Measurements from ENCODE around the gene SNTG2. TPM values are rescaled to one million over a fixed set of nuclear protein-coding genes. Genes with fewer than 3 reads are reported as not detected.

Gene SNTG2
- total RNA-seq, 1 experiment from 2014 or later = 20.5 TPM

DNA sequence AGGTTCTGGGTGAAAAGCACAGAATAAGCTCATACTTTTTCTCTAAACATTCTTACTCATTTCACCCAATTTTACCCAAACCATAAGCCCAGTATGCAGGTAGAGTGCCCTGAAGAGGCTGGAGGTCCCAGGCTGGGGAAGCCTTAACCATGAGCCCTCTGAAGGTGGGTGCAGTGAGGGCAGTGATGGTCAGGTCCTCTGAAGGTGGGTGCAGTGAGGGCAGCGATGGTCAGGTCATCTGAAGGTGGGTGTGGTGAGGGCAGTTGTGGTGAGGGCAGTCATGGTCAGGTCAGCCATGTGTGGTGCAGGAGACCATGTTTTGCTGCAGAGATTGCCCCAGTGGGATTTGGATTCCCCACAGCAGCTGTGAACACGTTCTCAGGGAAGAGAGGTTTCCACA is 148.8 kb downstream of the SNTG2 start (continued):
- TF ChIP-seq, protein P1, sequence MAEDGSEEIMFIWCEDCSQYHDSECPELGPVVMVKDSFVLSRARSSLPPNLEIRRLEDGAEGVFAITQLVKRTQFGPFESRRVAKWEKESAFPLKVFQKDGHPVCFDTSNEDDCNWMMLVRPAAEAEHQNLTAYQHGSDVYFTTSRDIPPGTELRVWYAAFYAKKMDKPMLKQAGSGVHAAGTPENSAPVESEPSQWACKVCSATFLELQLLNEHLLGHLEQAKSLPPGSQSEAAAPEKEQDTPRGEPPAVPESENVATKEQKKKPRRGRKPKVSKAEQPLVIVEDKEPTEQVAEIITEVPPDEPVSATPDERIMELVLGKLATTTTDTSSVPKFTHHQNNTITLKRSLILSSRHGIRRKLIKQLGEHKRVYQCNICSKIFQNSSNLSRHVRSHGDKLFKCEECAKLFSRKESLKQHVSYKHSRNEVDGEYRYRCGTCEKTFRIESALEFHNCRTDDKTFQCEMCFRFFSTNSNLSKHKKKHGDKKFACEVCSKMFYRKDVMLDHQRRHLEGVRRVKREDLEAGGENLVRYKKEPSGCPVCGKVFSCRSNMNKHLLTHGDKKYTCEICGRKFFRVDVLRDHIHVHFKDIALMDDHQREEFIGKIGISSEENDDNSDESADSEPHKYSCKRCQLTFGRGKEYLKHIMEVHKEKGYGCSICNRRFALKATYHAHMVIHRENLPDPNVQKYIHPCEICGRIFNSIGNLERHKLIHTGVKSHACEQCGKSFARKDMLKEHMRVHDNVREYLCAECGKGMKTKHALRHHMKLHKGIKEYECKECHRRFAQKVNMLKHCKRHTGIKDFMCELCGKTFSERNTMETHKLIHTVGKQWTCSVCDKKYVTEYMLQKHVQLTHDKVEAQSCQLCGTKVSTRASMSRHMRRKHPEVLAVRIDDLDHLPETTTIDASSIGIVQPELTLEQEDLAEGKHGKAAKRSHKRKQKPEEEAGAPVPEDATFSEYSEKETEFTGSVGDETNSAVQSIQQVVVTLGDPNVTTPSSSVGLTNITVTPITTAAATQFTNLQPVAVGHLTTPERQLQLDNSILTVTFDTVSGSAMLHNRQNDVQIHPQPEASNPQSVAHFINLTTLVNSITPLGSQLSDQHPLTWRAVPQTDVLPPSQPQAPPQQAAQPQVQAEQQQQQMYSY (CRISPR knock-in tag; IDR thresholded peaks at IDR 0.05) = no peak
- TF ChIP-seq FOXP1 (CRISPR knock-in tag; IDR thresholded peaks at IDR 0.05; ENCODE audit: borderline replicate concordance) (no peak), OVOL2 (CRISPR knock-in tag; IDR thresholded peaks at IDR 0.05; ENCODE audit: borderline replicate concordance) (no peak)

DNA sequence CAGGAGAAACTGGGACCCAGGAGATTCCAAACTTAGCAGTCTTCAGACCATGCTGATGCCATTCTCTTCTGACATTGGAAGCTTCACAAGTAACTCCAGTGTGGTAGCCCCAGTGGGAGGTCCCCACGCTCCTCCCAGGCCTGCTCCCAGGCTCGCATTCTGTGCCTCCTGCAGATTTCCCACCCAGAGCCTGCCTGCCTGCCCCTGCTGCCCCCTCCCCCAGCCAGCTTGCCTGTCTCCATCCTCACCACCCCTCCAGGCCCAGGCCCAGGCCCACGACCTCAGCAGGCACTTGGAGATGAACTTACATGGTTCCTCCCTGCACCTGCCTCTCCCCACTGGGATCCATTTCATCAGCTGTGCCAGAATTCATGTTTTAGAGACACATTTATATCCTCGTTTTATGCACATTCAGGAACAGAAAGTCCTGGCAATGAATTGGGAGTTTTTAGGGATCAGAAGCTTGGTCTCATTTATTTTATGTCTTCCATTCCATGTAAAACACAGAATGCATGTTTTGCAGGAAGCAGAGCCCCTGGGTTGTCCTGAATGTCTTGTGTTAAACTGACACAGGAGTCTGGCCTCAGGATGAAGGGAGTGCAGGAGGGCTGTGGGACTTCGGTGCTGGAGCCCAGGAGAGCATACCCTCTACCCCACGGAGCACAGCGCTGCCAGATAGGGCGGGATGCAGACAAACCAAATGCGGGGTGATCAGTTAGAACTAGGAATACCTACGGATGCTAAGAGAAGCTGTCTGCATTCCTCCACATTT is 150.5 kb downstream of the SNTG2 start:
- POLR2A ChIA-PET = no interaction called here
- TF ChIP-seq SMAD4 (CRISPR knock-in tag; IDR thresholded peaks at IDR 0.05) (no peak), RORB (CRISPR knock-in tag; IDR thresholded peaks at IDR 0.05) (no peak), ZNF317 (CRISPR knock-in tag; IDR thresholded peaks at IDR 0.05; ENCODE audit: borderline replicate concordance, low read depth) (no peak), PRRX2 (CRISPR knock-in tag; IDR thresholded peaks at IDR 0.05) (no peak), JAZF1 (CRISPR knock-in tag; IDR thresholded peaks at IDR 0.05) (no peak)
- TF ChIP-seq, protein P2, sequence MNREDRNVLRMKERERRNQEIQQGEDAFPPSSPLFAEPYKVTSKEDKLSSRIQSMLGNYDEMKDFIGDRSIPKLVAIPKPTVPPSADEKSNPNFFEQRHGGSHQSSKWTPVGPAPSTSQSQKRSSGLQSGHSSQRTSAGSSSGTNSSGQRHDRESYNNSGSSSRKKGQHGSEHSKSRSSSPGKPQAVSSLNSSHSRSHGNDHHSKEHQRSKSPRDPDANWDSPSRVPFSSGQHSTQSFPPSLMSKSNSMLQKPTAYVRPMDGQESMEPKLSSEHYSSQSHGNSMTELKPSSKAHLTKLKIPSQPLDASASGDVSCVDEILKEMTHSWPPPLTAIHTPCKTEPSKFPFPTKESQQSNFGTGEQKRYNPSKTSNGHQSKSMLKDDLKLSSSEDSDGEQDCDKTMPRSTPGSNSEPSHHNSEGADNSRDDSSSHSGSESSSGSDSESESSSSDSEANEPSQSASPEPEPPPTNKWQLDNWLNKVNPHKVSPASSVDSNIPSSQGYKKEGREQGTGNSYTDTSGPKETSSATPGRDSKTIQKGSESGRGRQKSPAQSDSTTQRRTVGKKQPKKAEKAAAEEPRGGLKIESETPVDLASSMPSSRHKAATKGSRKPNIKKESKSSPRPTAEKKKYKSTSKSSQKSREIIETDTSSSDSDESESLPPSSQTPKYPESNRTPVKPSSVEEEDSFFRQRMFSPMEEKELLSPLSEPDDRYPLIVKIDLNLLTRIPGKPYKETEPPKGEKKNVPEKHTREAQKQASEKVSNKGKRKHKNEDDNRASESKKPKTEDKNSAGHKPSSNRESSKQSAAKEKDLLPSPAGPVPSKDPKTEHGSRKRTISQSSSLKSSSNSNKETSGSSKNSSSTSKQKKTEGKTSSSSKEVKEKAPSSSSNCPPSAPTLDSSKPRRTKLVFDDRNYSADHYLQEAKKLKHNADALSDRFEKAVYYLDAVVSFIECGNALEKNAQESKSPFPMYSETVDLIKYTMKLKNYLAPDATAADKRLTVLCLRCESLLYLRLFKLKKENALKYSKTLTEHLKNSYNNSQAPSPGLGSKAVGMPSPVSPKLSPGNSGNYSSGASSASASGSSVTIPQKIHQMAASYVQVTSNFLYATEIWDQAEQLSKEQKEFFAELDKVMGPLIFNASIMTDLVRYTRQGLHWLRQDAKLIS (CRISPR knock-in tag; IDR thresholded peaks at IDR 0.05; ENCODE audit: borderline replicate concordance) = no peak
- TF ChIP-seq, protein P1 (CRISPR knock-in tag; IDR thresholded peaks at IDR 0.05) = no peak
- CTCF ChIA-PET = no interaction called here
- Mint-ChIP-seq H3K27me3 (ENCODE audit: low read depth) (no peaks in the 10 kb centered on the region), H3K4me3 (no peak overlapping the region), H3K4me1 (0 out of 2 replicates have a peak, but pooled peaks cover 2% of the 10 kb centered on the region), H3K9me3 (no peaks in the 10 kb centered on the region), H3K27ac (0 out of 2 replicates have a peak overlapping the region, but pooled peaks have one; percentile 22), H3K36me3 (peaks cover 61% of the 10 kb centered on the region)
- ATAC-seq (no peak), DNase-seq (ENCODE audit: low spot score) (no peak)

DNA sequence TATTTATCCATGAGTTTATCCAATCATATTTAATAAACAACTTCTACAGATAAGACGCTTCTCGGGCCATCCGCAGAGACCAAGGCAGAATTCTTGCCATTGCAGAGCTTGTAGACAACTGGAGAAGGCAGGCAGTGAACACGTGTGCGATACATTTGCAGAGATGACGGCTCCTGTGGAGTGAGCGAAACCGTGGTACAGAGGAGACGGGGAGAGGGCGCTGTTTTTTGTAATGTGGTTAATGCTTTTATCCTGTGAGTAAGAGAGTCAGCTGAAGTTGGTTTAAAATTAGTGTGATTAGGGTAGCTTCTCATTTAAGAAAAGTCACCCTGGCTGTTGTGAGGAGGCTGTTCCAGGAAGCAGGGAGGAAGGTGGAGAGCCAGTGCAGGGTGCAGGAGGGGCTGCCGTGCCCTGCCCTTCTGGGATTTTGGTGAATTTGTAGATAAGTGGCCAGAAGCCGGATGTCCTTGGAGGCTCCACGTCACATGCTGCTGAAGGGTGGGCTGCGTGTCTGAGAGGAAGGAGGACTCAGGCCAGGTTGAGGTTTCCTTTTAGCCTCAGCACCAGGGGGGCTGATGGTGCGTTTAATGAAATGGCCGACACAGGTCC is 151.4 kb downstream of the SNTG2 start:
- no peaks in the 10 kb centered on the region for H3K27me3 Mint-ChIP-seq (ENCODE audit: low read depth)
- peak overlapping the region; percentile 13; the same call in 1 of the 2 replicates for H3K27ac Mint-ChIP-seq
- no peak for DNase-seq (ENCODE audit: low spot score)
- ChIA-PET POLR2A (no interaction called here), CTCF (no interaction called here)
- no peaks in the 10 kb centered on the region for H3K9me3 Mint-ChIP-seq
- H3K4me3 Mint-ChIP-seq = no peak overlapping the region
- 0 out of 2 replicates have a peak, but pooled peaks cover 2% of the 10 kb centered on the region for H3K4me1 Mint-ChIP-seq
- TF ChIP-seq CREM (CRISPR knock-in tag; IDR thresholded peaks at IDR 0.05) = no peak
- TF ChIP-seq, protein P3, sequence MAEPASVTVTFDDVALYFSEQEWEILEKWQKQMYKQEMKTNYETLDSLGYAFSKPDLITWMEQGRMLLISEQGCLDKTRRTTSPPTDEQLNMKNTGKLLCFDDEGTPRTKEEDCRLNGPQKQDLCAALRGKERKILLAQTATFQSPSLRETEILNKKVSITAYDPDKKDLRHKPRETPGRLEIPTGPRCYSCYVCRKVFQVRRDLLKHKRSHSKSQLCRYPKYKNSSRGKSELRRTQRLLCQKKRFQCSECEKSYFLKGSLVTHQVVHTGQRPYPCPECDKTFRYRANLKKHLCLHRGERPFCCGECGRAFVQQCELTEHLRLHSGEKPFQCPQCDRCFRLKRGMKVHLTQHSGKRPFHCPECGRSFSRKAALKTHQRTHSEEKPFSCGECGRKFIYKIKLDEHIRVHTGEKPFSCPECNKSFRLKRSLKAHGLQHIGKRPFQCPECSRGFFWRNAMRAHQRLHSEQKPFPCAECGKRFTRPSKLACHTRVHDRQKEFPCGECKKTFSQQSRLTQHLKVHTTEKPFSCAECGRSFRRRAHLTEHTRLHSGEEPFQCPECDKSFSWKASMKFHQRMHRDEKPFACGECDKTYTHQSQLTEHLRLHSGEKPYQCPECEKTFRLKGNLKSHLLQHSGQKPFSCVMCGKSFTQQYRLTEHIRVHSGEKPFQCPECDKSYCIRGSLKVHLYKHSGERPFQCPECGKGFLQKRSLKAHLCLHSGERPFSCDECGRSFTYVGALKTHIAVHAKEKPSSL (CRISPR knock-in tag; conservative IDR thresholded peaks at IDR 0.05) = no peak
- TF ChIP-seq ZNF671 (CRISPR knock-in tag; IDR thresholded peaks at IDR 0.05) = no peak
- TF ChIP-seq, protein P4, sequence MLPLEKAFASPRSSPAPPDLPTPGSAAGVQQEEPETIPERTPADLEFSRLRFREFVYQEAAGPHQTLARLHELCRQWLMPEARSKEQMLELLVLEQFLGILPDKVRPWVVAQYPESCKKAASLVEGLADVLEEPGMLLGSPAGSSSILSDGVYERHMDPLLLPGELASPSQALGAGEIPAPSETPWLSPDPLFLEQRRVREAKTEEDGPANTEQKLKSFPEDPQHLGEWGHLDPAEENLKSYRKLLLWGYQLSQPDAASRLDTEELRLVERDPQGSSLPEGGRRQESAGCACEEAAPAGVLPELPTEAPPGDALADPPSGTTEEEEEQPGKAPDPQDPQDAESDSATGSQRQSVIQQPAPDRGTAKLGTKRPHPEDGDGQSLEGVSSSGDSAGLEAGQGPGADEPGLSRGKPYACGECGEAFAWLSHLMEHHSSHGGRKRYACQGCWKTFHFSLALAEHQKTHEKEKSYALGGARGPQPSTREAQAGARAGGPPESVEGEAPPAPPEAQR (CRISPR knock-in tag; IDR thresholded peaks at IDR 0.05) = no peak
- no peak for TF ChIP-seq OVOL2 (CRISPR knock-in tag; IDR thresholded peaks at IDR 0.05; ENCODE audit: borderline replicate concordance)
- no peak for ATAC-seq
- H3K36me3 Mint-ChIP-seq = peaks cover 61% of the 10 kb centered on the region
